ENCODE data around the gene RTRAF.
A peak's percentile ranks its signal among the peaks of the same experiment; 100 is the strongest.

RTRAF gene

GRCh38 chr14:51989293-51990234 is at the start of gene RTRAF:
Gene RTRAF (plus strand): TSS chr14:51989546. CDS start chr14:51989640, 94 bp downstream.
- DNase-seq: peak; percentile 32 to 96 (median 86)

GRCh38 chr14:51939755-51940301 is 49.5 kb upstream of the RTRAF start:
- DNase-seq: no peak

- DNase-seq: no peak
Observed at GRCh38 chr14:51942971-51943370, 46.4 kb upstream of the RTRAF start.

- no peak for DNase-seq
Observed at GRCh38 chr14:51950007-51950406, 39.3 kb upstream of the RTRAF start.

- DNase-seq: no peak
Observed at GRCh38 chr14:51951656-51952055, 37.7 kb upstream of the RTRAF start.

- DNase-seq: no peak
Observed at GRCh38 chr14:51954031-51954430, 35.3 kb upstream of the RTRAF start.

GRCh38 chr14:51954657-51955056 is 34.7 kb upstream of the RTRAF start:
- no peak for DNase-seq

GRCh38 chr14:51957950-51958349 is 31.4 kb upstream of the RTRAF start:
- DNase-seq: no peak

- no peak for DNase-seq
Observed at GRCh38 chr14:51959928-51960327, 29.4 kb upstream of the RTRAF start.

GRCh38 chr14:51960866-51961265 is 28.5 kb upstream of the RTRAF start:
- DNase-seq: no peak

- DNase-seq: no peak
Observed at GRCh38 chr14:51962711-51963110, 26.6 kb upstream of the RTRAF start.

GRCh38 chr14:51963286-51963685 is 26.1 kb upstream of the RTRAF start:
- peak in 1 of 51 donors; percentile 14 for DNase-seq

GRCh38 chr14:51967521-51967920 is 21.8 kb upstream of the RTRAF start:
- no peak for DNase-seq

- no peak for DNase-seq
Observed at GRCh38 chr14:51969852-51970540, 19.4 kb upstream of the RTRAF start.

GRCh38 chr14:51972566-51972965 is 16.8 kb upstream of the RTRAF start:
- DNase-seq: no peak

GRCh38 chr14:51977075-51977474 is 12.3 kb upstream of the RTRAF start:
- DNase-seq: no peak

- no peak for DNase-seq
Observed at GRCh38 chr14:51978681-51979085, 10.7 kb upstream of the RTRAF start.

- DNase-seq: peak in 49 of 51 donors; percentile 13 to 92 (median 59)
Observed at GRCh38 chr14:51979088-51979709, 10.1 kb upstream of the RTRAF start.

- DNase-seq: no peak
Observed at GRCh38 chr14:51981218-51981854, 8.0 kb upstream of the RTRAF start.

- no peak for DNase-seq
Observed at GRCh38 chr14:51988221-51988620, 1.1 kb upstream of the RTRAF start.

GRCh38 chr14:51990488-51990887 is 1.1 kb downstream of the RTRAF start:
- DNase-seq: no peak
